ENCODE data around the gene IL11RA.

DNA sequence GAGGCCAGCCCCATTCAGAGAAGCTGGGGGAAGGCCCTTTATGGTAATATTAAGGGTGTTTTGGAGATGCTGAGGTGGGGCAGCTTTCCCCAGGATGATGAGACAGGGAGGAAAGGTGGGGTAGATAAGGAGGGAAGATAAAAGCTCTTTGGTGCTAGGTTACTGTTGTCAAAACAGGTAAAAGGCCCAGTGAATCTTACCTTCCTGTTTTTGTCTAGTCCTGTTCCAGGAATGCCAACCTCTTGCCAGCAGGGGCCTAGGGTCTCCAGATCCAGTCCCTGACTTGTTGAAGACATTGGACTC lies 11.3 kb downstream of the IL11RA start:
- TF ChIP-seq, protein P1, sequence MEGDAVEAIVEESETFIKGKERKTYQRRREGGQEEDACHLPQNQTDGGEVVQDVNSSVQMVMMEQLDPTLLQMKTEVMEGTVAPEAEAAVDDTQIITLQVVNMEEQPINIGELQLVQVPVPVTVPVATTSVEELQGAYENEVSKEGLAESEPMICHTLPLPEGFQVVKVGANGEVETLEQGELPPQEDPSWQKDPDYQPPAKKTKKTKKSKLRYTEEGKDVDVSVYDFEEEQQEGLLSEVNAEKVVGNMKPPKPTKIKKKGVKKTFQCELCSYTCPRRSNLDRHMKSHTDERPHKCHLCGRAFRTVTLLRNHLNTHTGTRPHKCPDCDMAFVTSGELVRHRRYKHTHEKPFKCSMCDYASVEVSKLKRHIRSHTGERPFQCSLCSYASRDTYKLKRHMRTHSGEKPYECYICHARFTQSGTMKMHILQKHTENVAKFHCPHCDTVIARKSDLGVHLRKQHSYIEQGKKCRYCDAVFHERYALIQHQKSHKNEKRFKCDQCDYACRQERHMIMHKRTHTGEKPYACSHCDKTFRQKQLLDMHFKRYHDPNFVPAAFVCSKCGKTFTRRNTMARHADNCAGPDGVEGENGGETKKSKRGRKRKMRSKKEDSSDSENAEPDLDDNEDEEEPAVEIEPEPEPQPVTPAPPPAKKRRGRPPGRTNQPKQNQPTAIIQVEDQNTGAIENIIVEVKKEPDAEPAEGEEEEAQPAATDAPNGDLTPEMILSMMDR (conservative IDR thresholded peaks at IDR 0.05; ENCODE audit: low read length): no peak
- no peak for TF ChIP-seq EZH2phosphoT487 (IDR thresholded peaks at IDR 0.05; ENCODE audit: borderline replicate concordance, low read depth, low read length)

Data from OCI-LY7 (cell line).